GM21786 (cell line): Measurements from ENCODE around the gene CCR5AS.
"Not testable (repeated sequence)": the region's sequence is repeated elsewhere in the genome, so short reads cannot be mapped to it uniquely, and the experiment has no call there.

Experiments
- ATAC-seq: cut with Tn5 transposase; IDR thresholded peaks from one replicate; pipeline ENCODE4 v1.9.1; 2021; ENCODE audit not compliant: unreplicated experiment

CCR5AS gene

GRCh38 chr3:46406443-46406787 is 451 bp downstream of the CCR5AS start:
- no peak for ATAC-seq

GRCh38 chr3:46405301-46406019 is 1.4 kb downstream of the CCR5AS start:
- no peak for ATAC-seq

- ATAC-seq = not testable (repeated sequence)
Observed at GRCh38 chr3:46402902-46403301, 4.0 kb downstream of the CCR5AS start.

- ATAC-seq = no peak
Observed at GRCh38 chr3:46401579-46401978, 5.3 kb downstream of the CCR5AS start.

GRCh38 chr3:46400846-46401245 is 6.0 kb downstream of the CCR5AS start:
- ATAC-seq = no peak

GRCh38 chr3:46400000-46400734 is 6.7 kb downstream of the CCR5AS start:
- ATAC-seq = no peak

- ATAC-seq = no peak
Observed at GRCh38 chr3:46399557-46399956, 7.3 kb downstream of the CCR5AS start.

GRCh38 chr3:46399098-46399497 is 7.8 kb downstream of the CCR5AS start:
- no peak for ATAC-seq

GRCh38 chr3:46398186-46398955 is 8.5 kb downstream of the CCR5AS start:
- ATAC-seq = no peak

- no peak for ATAC-seq
Observed at GRCh38 chr3:46397111-46397510, 9.8 kb downstream of the CCR5AS start.

GRCh38 chr3:46395766-46396530 is 10.9 kb downstream of the CCR5AS start:
- no peak for ATAC-seq

GRCh38 chr3:46395210-46395661 is 11.6 kb downstream of the CCR5AS start:
- ATAC-seq = no peak

- no peak for ATAC-seq
Observed at GRCh38 chr3:46393554-46394434, 13.1 kb downstream of the CCR5AS start.

GRCh38 chr3:46393011-46393410 is 13.9 kb downstream of the CCR5AS start:
- no peak for ATAC-seq

GRCh38 chr3:46391526-46391925 is 15.3 kb downstream of the CCR5AS start:
- ATAC-seq = not testable (repeated sequence)

GRCh38 chr3:46389306-46389705 is 17.6 kb downstream of the CCR5AS start:
- no peak for ATAC-seq

GRCh38 chr3:46388847-46389246 is 18.0 kb downstream of the CCR5AS start:
- not testable (repeated sequence) for ATAC-seq

GRCh38 chr3:46386205-46386604 is 20.7 kb downstream of the CCR5AS start:
- ATAC-seq = no peak

- no peak for ATAC-seq
Observed at GRCh38 chr3:46383951-46384330, 22.9 kb downstream of the CCR5AS start.
